K562 (cell line): ENCODE measurements around the gene AMH. TPM values are rescaled to one million over a fixed set of nuclear protein-coding genes. Genes with fewer than 3 reads are reported as not detected.

Source experiments
- CEBPG ChIP-seq, 3 experiments: fragments of 200-800 bp in 1 of 3; sonication (Bioruptor generic) in 1 of 3; sonication (generic) in 1 of 3; formaldehyde crosslinking in 1 of 3; IDR thresholded peaks in 2 of 3; conservative IDR thresholded peaks in 1 of 3; 2 replicates each; pipeline versions ENCODE4 v1.6.1 to v1.8.0; 2016 to 2022; ENCODE audit warnings: missing compliant biosample characterization in 2 of 3, missing genetic modification characterization in 2 of 3, mild to moderate bottlenecking in 1 of 3, missing genetic modification reagents in 1 of 3
- GTF2F1 ChIP-seq: IDR thresholded peaks from 2 replicates; pipeline ENCODE4 v1.6.1; 2011; ENCODE audit warnings: low read depth, low read length, improper control_type of control experiment
- HNRNPLL ChIP-seq: fragments of 200-400 bp; formaldehyde crosslinking; IDR thresholded peaks from 2 replicates; pipeline ENCODE4 v1.6.1; 2017; ENCODE audit warnings: low read length, low read depth, mild to moderate bottlenecking; ENCODE audit not compliant: poor library complexity, severe bottlenecking
- JUN ChIP-seq, 2 experiments: sonication (generic) in 1 of 2; formaldehyde crosslinking in 1 of 2; IDR thresholded peaks; 2 replicates each; pipeline versions ENCODE4 v1.6.1 to v1.8.0; 2012 to 2022; ENCODE audit warnings: borderline replicate concordance in 2 of 2, mild to moderate bottlenecking in 2 of 2, improper control_type of control experiment in 1 of 2, low read depth in 1 of 2, low read length in 1 of 2, missing genetic modification reagents in 1 of 2
- KLF6 ChIP-seq: fragments of 250-450 bp; sonication (Bioruptor Pico); IDR thresholded peaks from 2 replicates; pipeline ENCODE4 v1.4.0; 2020; ENCODE audit warnings: mild to moderate bottlenecking, moderate library complexity, borderline replicate concordance
- OTX1 ChIP-seq: fragments of 450-650 bp; formaldehyde crosslinking; IDR thresholded peaks from 2 replicates; pipeline ENCODE4 v1.4.0; 2022; ENCODE audit warnings: mild to moderate bottlenecking
- RAD51 ChIP-seq: fragments of 450-650 bp; IDR thresholded peaks from 2 replicates; pipeline ENCODE4 v1.7.1; 2016; ENCODE audit warnings: low read depth, mild to moderate bottlenecking, borderline replicate concordance
- TAF7 ChIP-seq: fragments of 450-650 bp; IDR thresholded peaks from 2 replicates; pipeline ENCODE4 v1.6.1; 2016; ENCODE audit warnings: missing genetic modification characterization, missing compliant biosample characterization
- ZHX1 ChIP-seq: fragments of 150-350 bp; conservative IDR thresholded peaks from 2 replicates; pipeline ENCODE4 v1.6.1; 2014; ENCODE audit warnings: low read length
- ZNF197 ChIP-seq: fragments of 200-800 bp; sonication (Bioruptor generic); IDR thresholded peaks from 2 replicates; pipeline ENCODE4 v1.6.1; 2016; ENCODE audit warnings: low read depth, missing genetic modification characterization, missing compliant biosample characterization
- ZNF431 ChIP-seq: sonication (generic); formaldehyde crosslinking; IDR thresholded peaks from 2 replicates; pipeline ENCODE4 v1.8.0; 2022; ENCODE audit warnings: mild to moderate bottlenecking, missing genetic modification reagents
- ZNF717 ChIP-seq: fragments of 250-450 bp; sonication (Bioruptor Pico); IDR thresholded peaks from 2 replicates; pipeline ENCODE4 v1.5.0; 2021
- polyA plus RNA-seq, 8 experiments: library from polyadenylated mRNA; depleted of rRNA in 4 of 8; stranded (reverse) in 5 of 8; unstranded in 3 of 8; fragments of >200 nt; fragmentation: Nextera tagmentation in 2 of 8; fragmentation: Illumina TruSeq in 1 of 8; extraction: Ambion mirVana in 2 of 8; extraction: Trizol in 1 of 8; gene quantifications; 2 replicates each; pipeline versions ENCODE4 v1.2.1 to v1.2.3, GENCODE V29; 2011 to 2014; ENCODE audit warnings: inconsistent platforms in 1 of 8, missing spikeins in 1 of 8
- total RNA-seq, 7 experiments: library from RNA; depleted of rRNA in 6 of 7; stranded (reverse); fragments of >200 nt in 6 of 7; fragmentation: Illumina TruSeq in 2 of 7; extraction: Trizol in 2 of 7; gene quantifications; 2 replicates each; pipeline versions ENCODE4 v1.2.1 to v1.2.3, GENCODE V29; 2011 to 2021; ENCODE audit warnings: low replicate concordance in 1 of 7
- TF ChIP-seq, protein P1 (sequence below): sonication (generic); formaldehyde crosslinking; IDR thresholded peaks from 2 replicates; pipeline ENCODE4 v1.9.0; 2022; ENCODE audit warnings: mild to moderate bottlenecking, missing genetic modification reagents
- TF ChIP-seq, protein P2 (sequence below): sonication (generic); formaldehyde crosslinking; IDR thresholded peaks from 2 replicates; pipeline ENCODE4 v1.5.0; 2020; ENCODE audit warnings: missing genetic modification reagents
- TF ChIP-seq, protein P3 (sequence below): fragments of 450-650 bp; IDR thresholded peaks from 2 replicates; pipeline ENCODE4 v1.6.1; 2017; ENCODE audit warnings: antibody characterized with exemption, mild to moderate bottlenecking

The AMH gene
- total and polyA plus RNA-seq, 9 of the 15 experiments (the other 6 are each of a cell fraction or from before 2014, with no cell fraction given): 0.29 to 27.4 (median 2.6) TPM; not detected in 2

DNA sequence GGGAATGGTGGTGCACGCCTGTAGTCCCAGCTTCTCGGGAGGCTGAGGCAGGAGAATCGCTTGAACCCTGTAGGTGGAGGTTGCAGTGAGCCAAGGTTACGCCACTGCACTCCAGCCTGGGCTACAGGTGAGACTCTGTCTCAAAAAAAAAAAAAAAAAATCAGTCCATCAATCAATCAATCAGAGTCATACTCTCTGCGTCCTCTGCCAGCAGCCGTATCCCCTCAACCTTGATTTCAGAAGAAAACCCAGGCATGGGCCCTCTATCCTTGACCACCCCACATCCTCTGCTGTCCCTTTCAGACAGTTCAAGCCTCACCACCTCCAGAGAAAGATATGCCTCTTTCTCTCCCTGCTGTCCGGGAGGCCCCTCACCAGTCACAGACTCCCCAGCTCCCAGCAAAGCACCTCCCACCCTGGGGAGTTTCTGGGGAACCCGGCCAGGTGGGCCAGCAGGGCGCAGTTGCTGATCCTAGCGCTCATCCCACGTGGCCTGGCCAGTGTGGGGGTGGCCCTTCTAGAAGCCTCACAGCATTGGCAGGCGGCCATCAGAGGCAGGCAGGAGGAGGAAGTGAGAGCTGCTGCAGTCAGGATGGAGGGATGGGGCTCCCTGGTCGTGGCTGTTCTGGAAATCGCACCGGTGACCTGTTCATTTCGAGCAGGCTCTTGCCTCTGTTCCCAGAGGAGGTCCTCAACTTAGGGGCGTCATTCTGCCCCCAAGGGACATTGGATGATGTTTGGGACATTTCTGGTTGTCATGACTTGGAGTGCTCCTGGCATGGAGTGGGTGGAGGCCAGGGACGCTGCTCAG is 17.3 kb downstream of the AMH start (continued):
- TF ChIP-seq ZNF431 (CRISPR knock-in tag) (0 out of 2 replicates have a peak, but pooled peaks have one; percentile 44), HNRNPLL (no peak), JUN (IDR thresholded peaks at IDR 0.05; ENCODE audit: borderline replicate concordance, low read depth, low read length) (no peak; the same call in 1 of the 2 replicates), JUN (CRISPR knock-in tag; IDR thresholded peaks at IDR 0.05; ENCODE audit: borderline replicate concordance) (no peak), ZNF717 (CRISPR knock-in tag) (no peak), CEBPG (CRISPR knock-in tag; IDR thresholded peaks at IDR 0.05) (peak; percentile 26; the same call in 1 of the 2 replicates), CEBPG (tag; conservative IDR thresholded peaks at IDR 0.05 in 1 of 2, IDR thresholded peaks at IDR 0.05 in 1 of 2) (no peak), OTX1 (CRISPR knock-in tag) (no peak), GTF2F1 (no peak), ZHX1 (no peak), ZNF197 (CRISPR knock-in tag) (no peak), TAF7 (tag) (no peak), RAD51 (peak; percentile 81), KLF6 (CRISPR knock-in tag) (no peak)
- TF ChIP-seq, protein P1, sequence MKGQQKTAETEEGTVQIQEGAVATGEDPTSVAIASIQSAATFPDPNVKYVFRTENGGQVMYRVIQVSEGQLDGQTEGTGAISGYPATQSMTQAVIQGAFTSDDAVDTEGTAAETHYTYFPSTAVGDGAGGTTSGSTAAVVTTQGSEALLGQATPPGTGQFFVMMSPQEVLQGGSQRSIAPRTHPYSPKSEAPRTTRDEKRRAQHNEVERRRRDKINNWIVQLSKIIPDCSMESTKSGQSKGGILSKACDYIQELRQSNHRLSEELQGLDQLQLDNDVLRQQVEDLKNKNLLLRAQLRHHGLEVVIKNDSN (CRISPR knock-in tag): peak; percentile 89
- TF ChIP-seq, protein P2, sequence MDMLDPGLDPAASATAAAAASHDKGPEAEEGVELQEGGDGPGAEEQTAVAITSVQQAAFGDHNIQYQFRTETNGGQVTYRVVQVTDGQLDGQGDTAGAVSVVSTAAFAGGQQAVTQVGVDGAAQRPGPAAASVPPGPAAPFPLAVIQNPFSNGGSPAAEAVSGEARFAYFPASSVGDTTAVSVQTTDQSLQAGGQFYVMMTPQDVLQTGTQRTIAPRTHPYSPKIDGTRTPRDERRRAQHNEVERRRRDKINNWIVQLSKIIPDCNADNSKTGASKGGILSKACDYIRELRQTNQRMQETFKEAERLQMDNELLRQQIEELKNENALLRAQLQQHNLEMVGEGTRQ (CRISPR knock-in tag): peak; percentile 86
- TF ChIP-seq, protein P3, sequence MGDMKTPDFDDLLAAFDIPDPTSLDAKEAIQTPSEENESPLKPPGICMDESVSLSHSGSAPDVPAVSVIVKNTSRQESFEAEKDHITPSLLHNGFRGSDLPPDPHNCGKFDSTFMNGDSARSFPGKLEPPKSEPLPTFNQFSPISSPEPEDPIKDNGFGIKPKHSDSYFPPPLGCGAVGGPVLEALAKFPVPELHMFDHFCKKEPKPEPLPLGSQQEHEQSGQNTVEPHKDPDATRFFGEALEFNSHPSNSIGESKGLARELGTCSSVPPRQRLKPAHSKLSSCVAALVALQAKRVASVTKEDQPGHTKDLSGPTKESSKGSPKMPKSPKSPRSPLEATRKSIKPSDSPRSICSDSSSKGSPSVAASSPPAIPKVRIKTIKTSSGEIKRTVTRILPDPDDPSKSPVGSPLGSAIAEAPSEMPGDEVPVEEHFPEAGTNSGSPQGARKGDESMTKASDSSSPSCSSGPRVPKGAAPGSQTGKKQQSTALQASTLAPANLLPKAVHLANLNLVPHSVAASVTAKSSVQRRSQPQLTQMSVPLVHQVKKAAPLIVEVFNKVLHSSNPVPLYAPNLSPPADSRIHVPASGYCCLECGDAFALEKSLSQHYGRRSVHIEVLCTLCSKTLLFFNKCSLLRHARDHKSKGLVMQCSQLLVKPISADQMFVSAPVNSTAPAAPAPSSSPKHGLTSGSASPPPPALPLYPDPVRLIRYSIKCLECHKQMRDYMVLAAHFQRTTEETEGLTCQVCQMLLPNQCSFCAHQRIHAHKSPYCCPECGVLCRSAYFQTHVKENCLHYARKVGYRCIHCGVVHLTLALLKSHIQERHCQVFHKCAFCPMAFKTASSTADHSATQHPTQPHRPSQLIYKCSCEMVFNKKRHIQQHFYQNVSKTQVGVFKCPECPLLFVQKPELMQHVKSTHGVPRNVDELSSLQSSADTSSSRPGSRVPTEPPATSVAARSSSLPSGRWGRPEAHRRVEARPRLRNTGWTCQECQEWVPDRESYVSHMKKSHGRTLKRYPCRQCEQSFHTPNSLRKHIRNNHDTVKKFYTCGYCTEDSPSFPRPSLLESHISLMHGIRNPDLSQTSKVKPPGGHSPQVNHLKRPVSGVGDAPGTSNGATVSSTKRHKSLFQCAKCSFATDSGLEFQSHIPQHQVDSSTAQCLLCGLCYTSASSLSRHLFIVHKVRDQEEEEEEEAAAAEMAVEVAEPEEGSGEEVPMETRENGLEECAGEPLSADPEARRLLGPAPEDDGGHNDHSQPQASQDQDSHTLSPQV: peak; percentile 91
